K562 (cell line): Measurements from ENCODE around the gene CEBPE. TPM values are rescaled to one million over a fixed set of nuclear protein-coding genes. Genes with fewer than 3 reads are reported as not detected.

Experiments used
- CCAR2 ChIP-seq: fragments of 200-400 bp; formaldehyde crosslinking; IDR thresholded peaks from 2 replicates; pipeline ENCODE4 v1.6.1; 2017; ENCODE audit warnings: mild to moderate bottlenecking, low read depth, low read length
- CCNT2 ChIP-seq: IDR thresholded peaks from 2 replicates; pipeline ENCODE4 v1.6.1; 2011; ENCODE audit warnings: borderline replicate concordance, low read depth, mild to moderate bottlenecking, moderate library complexity, mixed read lengths, low read length; ENCODE audit not compliant: insufficient read length; ENCODE audit errors: extremely low read depth
- E2F3 ChIP-seq: fragments of 250-450 bp; sonication (Bioruptor Pico); IDR thresholded peaks from 2 replicates; pipeline ENCODE4 v1.4.0; 2020; ENCODE audit warnings: mild to moderate bottlenecking
- E2F6 ChIP-seq, 2 experiments: IDR thresholded peaks; 2 replicates each; pipeline ENCODE4 v1.6.1; 2011; ENCODE audit warnings: borderline replicate concordance in 1 of 2, control low read depth in 1 of 2, low read depth in 1 of 2, low read length in 1 of 2, mild to moderate bottlenecking in 1 of 2, mixed read lengths in 1 of 2, moderate library complexity in 1 of 2; ENCODE audit not compliant: insufficient read depth in 1 of 2, insufficient read length in 1 of 2, poor library complexity in 1 of 2, severe bottlenecking in 1 of 2; ENCODE audit errors: extremely low read depth in 1 of 2
- E4F1 ChIP-seq: fragments of 250-450 bp; sonication (Bioruptor Pico); IDR thresholded peaks from 2 replicates; pipeline ENCODE4 v1.5.0; 2021; ENCODE audit warnings: mild to moderate bottlenecking, borderline replicate concordance
- ERF ChIP-seq: fragments of 450-650 bp; formaldehyde crosslinking; IDR thresholded peaks from 2 replicates; pipeline ENCODE4 v1.4.0; 2020; ENCODE audit warnings: mild to moderate bottlenecking, mixed read lengths
- ETV5 ChIP-seq: sonication (generic); formaldehyde crosslinking; IDR thresholded peaks from 2 replicates; pipeline ENCODE4 v1.4.0; 2020; ENCODE audit warnings: low read depth, mild to moderate bottlenecking, missing genetic modification reagents
- EWSR1 ChIP-seq: fragments of 450-650 bp; IDR thresholded peaks from 2 replicates; pipeline ENCODE4 v1.6.1; 2018; ENCODE audit warnings: borderline replicate concordance, mild to moderate bottlenecking, low read depth, moderate library complexity; ENCODE audit not compliant: partially characterized antibody
- HCFC1 ChIP-seq: IDR thresholded peaks from 2 replicates; pipeline ENCODE4 v1.6.1; 2012; ENCODE audit warnings: low read depth, low read length, improper control_type of control experiment
- HDAC8 ChIP-seq: fragments of 450-650 bp; IDR thresholded peaks from 2 replicates; pipeline ENCODE4 v1.6.1; 2016; ENCODE audit warnings: mild to moderate bottlenecking, missing genetic modification characterization, moderate library complexity, missing compliant biosample characterization
- KLF16 ChIP-seq: IDR thresholded peaks from 2 replicates; pipeline ENCODE4 v1.6.1; 2016; ENCODE audit warnings: antibody characterized with exemption
- PML ChIP-seq: IDR thresholded peaks from 2 replicates; pipeline ENCODE4 v1.6.1; 2012; ENCODE audit warnings: low read length, inconsistent platforms
- PRDM10 ChIP-seq: fragments of 450-650 bp; IDR thresholded peaks from 2 replicates; pipeline ENCODE4 v1.6.1; 2018; ENCODE audit not compliant: partially characterized antibody
- RAD21 ChIP-seq, 2 experiments: fragments of 250-450 bp in 1 of 2; fragments of 450-650 bp in 1 of 2; sonication (Bioruptor Pico) in 1 of 2; formaldehyde crosslinking in 1 of 2; IDR thresholded peaks in 1 of 2; conservative IDR thresholded peaks in 1 of 2; 2 replicates each; pipeline versions ENCODE4 v1.4.0 to v1.8.0; 2020 to 2022; ENCODE audit warnings: mild to moderate bottlenecking in 2 of 2, moderate library complexity in 1 of 2
- SLC30A9 ChIP-seq: fragments of 250-450 bp; sonication (Bioruptor Pico); IDR thresholded peaks from 2 replicates; pipeline ENCODE4 v1.8.0; 2022; ENCODE audit warnings: mild to moderate bottlenecking, moderate library complexity
- SMARCC2 ChIP-seq: fragments of 450-650 bp; IDR thresholded peaks from 2 replicates; pipeline ENCODE4 v1.6.1; 2017; ENCODE audit warnings: antibody characterized with exemption, moderate library complexity, mild to moderate bottlenecking, low read depth
- SREBF2 ChIP-seq: sonication (generic); formaldehyde crosslinking; IDR thresholded peaks from 2 replicates; pipeline ENCODE4 v1.4.0; 2020; ENCODE audit warnings: mild to moderate bottlenecking, missing genetic modification reagents
- TOE1 ChIP-seq, 2 experiments: fragments of 450-650 bp in 1 of 2; sonication (generic) in 1 of 2; formaldehyde crosslinking in 1 of 2; IDR thresholded peaks; 2 replicates each; pipeline versions ENCODE4 v1.7.1 to v1.8.0; 2016 to 2022; ENCODE audit warnings: borderline replicate concordance in 2 of 2, mild to moderate bottlenecking in 2 of 2, antibody characterized with exemption in 1 of 2, inconsistent platforms in 1 of 2, low read depth in 1 of 2, missing genetic modification reagents in 1 of 2, moderate library complexity in 1 of 2
- ZNF124 ChIP-seq: sonication (generic); formaldehyde crosslinking; IDR thresholded peaks from 2 replicates; pipeline ENCODE4 v1.8.1; 2022; ENCODE audit warnings: missing genetic modification reagents
- ZNF57 ChIP-seq: fragments of 450-650 bp; formaldehyde crosslinking; IDR thresholded peaks from 2 replicates; pipeline ENCODE4 v1.4.0; 2020; ENCODE audit warnings: mild to moderate bottlenecking, moderate library complexity
- polyA plus RNA-seq, 8 experiments: library from polyadenylated mRNA; depleted of rRNA in 4 of 8; stranded (reverse) in 5 of 8; unstranded in 3 of 8; fragments of >200 nt; fragmentation: Nextera tagmentation in 2 of 8; fragmentation: Illumina TruSeq in 1 of 8; extraction: Ambion mirVana in 2 of 8; extraction: Trizol in 1 of 8; gene quantifications; 2 replicates each; pipeline versions ENCODE4 v1.2.1 to v1.2.3, GENCODE V29; 2011 to 2014; ENCODE audit warnings: inconsistent platforms in 1 of 8, missing spikeins in 1 of 8
- total RNA-seq, 7 experiments: library from RNA; depleted of rRNA in 6 of 7; stranded (reverse); fragments of >200 nt in 6 of 7; fragmentation: Illumina TruSeq in 2 of 7; extraction: Trizol in 2 of 7; gene quantifications; 2 replicates each; pipeline versions ENCODE4 v1.2.1 to v1.2.3, GENCODE V29; 2011 to 2021; ENCODE audit warnings: low replicate concordance in 1 of 7

Gene CEBPE
- total and polyA plus RNA-seq, 9 of the 15 experiments (the other 6 are each of a cell fraction or from before 2014, with no cell fraction given), result 0.09 to 0.15 (median 0.13) TPM; not detected in 6

GRCh38 chr14:23094666-23095195 is 24.3 kb downstream of the CEBPE start, which contains the start of gene ACIN1 (continued):
- peak; percentile 70 for TF ChIP-seq ETV5 (CRISPR knock-in tag)
- TF ChIP-seq E4F1 (CRISPR knock-in tag), result no peak
- no peak for TF ChIP-seq CCAR2
- no peak for TF ChIP-seq KLF16
- no peak for TF ChIP-seq SLC30A9 (CRISPR knock-in tag)
- no peak for TF ChIP-seq ZNF124 (CRISPR knock-in tag)
- peak; percentile 14 for TF ChIP-seq PRDM10
- no peak; the same call in 1 of the 2 replicates for TF ChIP-seq TOE1 (IDR thresholded peaks at IDR 0.05; ENCODE audit: borderline replicate concordance)
- 0 out of 2 replicates have a peak, but pooled peaks have one; percentile 45 for TF ChIP-seq TOE1 (CRISPR knock-in tag; IDR thresholded peaks at IDR 0.05; ENCODE audit: borderline replicate concordance, low read depth)
- TF ChIP-seq E2F3 (CRISPR knock-in tag), result 0 out of 2 replicates have a peak, but pooled peaks have one; percentile 74
- 0 out of 2 replicates have a peak, but pooled peaks have one; percentile 85 for TF ChIP-seq ERF (CRISPR knock-in tag)
- TF ChIP-seq PML, result peak; percentile 79
- TF ChIP-seq E2F6 (IDR thresholded peaks at IDR 0.05; ENCODE audit: borderline replicate concordance in 1 of 2, extremely low read depth in 1 of 2, insufficient read depth in 1 of 2, insufficient read length in 1 of 2, low read depth in 1 of 2, low read length in 1 of 2, poor library complexity in 1 of 2, severe bottlenecking in 1 of 2), result peak; percentile 60 to 70
- TF ChIP-seq CCNT2, result peak; percentile 33
- TF ChIP-seq HCFC1, result peak; percentile 21; the same call in 1 of the 2 replicates
- no peak for TF ChIP-seq SMARCC2
- 0 out of 4 replicates have a peak, but pooled peaks of 1 of the 2 experiments have one; percentile 12 for TF ChIP-seq RAD21 (CRISPR knock-in tag; conservative IDR thresholded peaks at IDR 0.05 in 1 of 2, IDR thresholded peaks at IDR 0.05 in 1 of 2)
- TF ChIP-seq EWSR1, result no peak
- TF ChIP-seq ZNF57 (CRISPR knock-in tag), result peak; percentile 68; the same call in 1 of the 2 replicates
- TF ChIP-seq SREBF2 (CRISPR knock-in tag), result peak; percentile 80; the same call in 1 of the 2 replicates
- peak; percentile 49; the same call in 1 of the 2 replicates for TF ChIP-seq HDAC8
